Peyer's patch (tissue), 4 donors: Measurements from ENCODE around the gene HEMK1.

Experiments
- CTCF ChIP-seq, 6 experiments: fragments of 450-650 bp in 4 of 6; fragments of 200-600 bp in 2 of 6; sonication (generic) in 1 of 6; IDR thresholded peaks; one replicate each; pipeline ENCODE4 v1.5.1; 2017 to 2019; ENCODE audit warnings: antibody characterized with exemption in 6 of 6, mild to moderate bottlenecking in 3 of 6, moderate library complexity in 1 of 6
- POLR2A ChIP-seq, 2 donors: fragments of 450-650 bp; IDR thresholded peaks; one replicate each; pipeline ENCODE4 v1.5.1; 2017; ENCODE audit warnings: antibody characterized with exemption in 2 of 2, mild to moderate bottlenecking in 2 of 2, moderate library complexity in 2 of 2

DNA sequence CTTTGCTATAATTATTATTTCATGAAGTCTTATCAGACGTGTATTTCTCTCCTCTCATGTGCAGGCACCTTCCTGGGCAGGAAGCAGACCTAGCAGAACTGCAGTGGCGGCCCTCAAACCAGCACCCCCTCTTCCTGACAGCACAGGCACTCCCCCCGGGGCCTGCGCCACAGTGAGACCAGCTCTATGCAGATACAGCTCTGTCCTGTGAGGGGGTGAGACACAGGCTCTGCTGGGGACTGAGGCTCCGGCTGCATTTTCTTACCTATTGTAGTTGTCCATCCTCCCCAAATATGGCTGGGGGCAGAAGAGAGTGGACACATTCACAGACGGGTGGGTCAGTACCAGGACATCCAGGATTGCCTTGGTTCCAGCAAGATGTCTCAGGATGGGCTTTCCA, 37.3 kb downstream of the HEMK1 start:
- TF ChIP-seq CTCF (IDR thresholded peaks at IDR 0.05) (no peak), POLR2A (IDR thresholded peaks at IDR 0.05) (no peak)
